Natural killer cell treated with Interleukin-12 subunit alpha and Interleukin-12 subunit beta and Interleukin-15 and Interleukin-18, amount 100 ng/mL, for 72 hours (primary cell): ENCODE measurements around the gene R3HDM2. TPM values are rescaled to one million over a fixed set of nuclear protein-coding genes. Genes with fewer than 3 reads are reported as not detected.
"Not testable (repeated sequence)": the region's sequence is repeated elsewhere in the genome, so short reads cannot be mapped to it uniquely, and the experiment has no call there.

Experiments
- ATAC-seq, 2 donors: fragments of 150-1000 bp; cut with Tn5 transposase in 1 of 2; sonication (Bioruptor Pico), chemical (Tn5 transposase) in 1 of 2; 2 replicates each; pipeline ENCODE4 v1.10.0; 2021
- DNase-seq: peaks from one replicate; pipeline ENCODE4 v3.0.0; 2022; ENCODE audit warnings: low spot score
- H3K27ac Mint-ChIP-seq, 2 donors: 1 replicate in 1 of 2; 2 replicates in 1 of 2; pipeline ENCODE4 v1.8.0; 2022; ENCODE audit warnings: mixed read lengths in 2 of 2, mild to moderate bottlenecking in 1 of 2, moderate library complexity in 1 of 2
- H3K27me3 Mint-ChIP-seq, 2 donors: 1 replicate in 1 of 2; 2 replicates in 1 of 2; pipeline ENCODE4 v1.8.0; 2022; ENCODE audit warnings: mixed read lengths in 2 of 2
- H3K36me3 Mint-ChIP-seq: one replicate; pipeline ENCODE4 v1.8.0; 2022; ENCODE audit warnings: mixed read lengths
- H3K4me1 Mint-ChIP-seq, 2 donors: 1 replicate in 1 of 2; 2 replicates in 1 of 2; pipeline ENCODE4 v1.8.0; 2022; ENCODE audit warnings: low read depth in 2 of 2, mixed read lengths in 2 of 2, mild to moderate bottlenecking in 1 of 2
- H3K4me3 Mint-ChIP-seq: one replicate; pipeline ENCODE4 v1.8.0; 2022; ENCODE audit warnings: mixed read lengths
- H3K9me3 Mint-ChIP-seq: 2 replicates; pipeline ENCODE4 v1.8.0; 2022; ENCODE audit warnings: mixed read lengths
- total RNA-seq, 2 donors: library from RNA; stranded (reverse); gene quantifications; one replicate each; pipeline ENCODE4 v1.2.3, GENCODE V29; 2022

The R3HDM2 gene
- total RNA-seq, 2 donors from 2014 or later: 55.4 to 57.2 TPM

GRCh38 chr12:57415088-57415487, 15.8 kb downstream of the R3HDM2 start:
- Mint-ChIP-seq H3K27me3 (no peaks in the 10 kb centered on the region), H3K27ac (no peak overlapping the region), H3K9me3 (no peaks in the 10 kb centered on the region), H3K4me1 (peaks cover 16 to 22% of the 10 kb centered on the region in 2 donors), H3K4me3 (no peak overlapping the region), H3K36me3 (no peaks in the 10 kb centered on the region)
- no peak for ATAC-seq
- no peak for DNase-seq

GRCh38 chr12:57414160-57414559, 16.7 kb downstream of the R3HDM2 start:
- not testable (repeated sequence) for ATAC-seq, H3K27me3 Mint-ChIP-seq, H3K4me3 Mint-ChIP-seq, H3K36me3 Mint-ChIP-seq, H3K27ac Mint-ChIP-seq, DNase-seq, H3K9me3 Mint-ChIP-seq
- peaks cover 11 to 16% of the 10 kb centered on the region in 2 donors for H3K4me1 Mint-ChIP-seq

- Mint-ChIP-seq H3K27me3 (no peaks in the 10 kb centered on the region), H3K9me3 (no peaks in the 10 kb centered on the region), H3K27ac (no peak overlapping the region), H3K36me3 (no peaks in the 10 kb centered on the region), H3K4me3 (no peak overlapping the region), H3K4me1 (peaks cover 5 to 6% of the 10 kb centered on the region in 2 donors)
- ATAC-seq: no peak
- no peak for DNase-seq
These were observed 20.3 kb downstream of the R3HDM2 start for GRCh38 chr12:57410534-57410933.

GRCh38 chr12:57404966-57405640, 25.7 kb downstream of the R3HDM2 start:
- peak in 1 of 2 donors; percentile 33 for ATAC-seq
- Mint-ChIP-seq H3K27me3 (no peaks in the 10 kb centered on the region), H3K36me3 (no peaks in the 10 kb centered on the region), H3K27ac (no peak overlapping the region), H3K4me1 (peaks cover 0 to 8% of the 10 kb centered on the region in 2 donors), H3K9me3 (no peaks in the 10 kb centered on the region), H3K4me3 (no peak overlapping the region)
- no peak for DNase-seq

GRCh38 chr12:57402156-57402555, 28.7 kb downstream of the R3HDM2 start:
- not testable (repeated sequence) for DNase-seq, H3K4me3 Mint-ChIP-seq, H3K9me3 Mint-ChIP-seq, H3K27me3 Mint-ChIP-seq, H3K4me1 Mint-ChIP-seq, H3K36me3 Mint-ChIP-seq, H3K27ac Mint-ChIP-seq, ATAC-seq

GRCh38 chr12:57401165-57401564, 29.7 kb downstream of the R3HDM2 start:
- H3K36me3 Mint-ChIP-seq: no peaks in the 10 kb centered on the region
- DNase-seq: no peak
- no peak for ATAC-seq
- no peaks in the 10 kb centered on the region for H3K27me3 Mint-ChIP-seq
- peaks cover 0 to 6% of the 10 kb centered on the region in 2 donors for H3K4me1 Mint-ChIP-seq
- no peaks in the 10 kb centered on the region for H3K9me3 Mint-ChIP-seq
- no peak overlapping the region for H3K4me3 Mint-ChIP-seq
- H3K27ac Mint-ChIP-seq: no peak overlapping the region

- H3K27ac Mint-ChIP-seq, H3K9me3 Mint-ChIP-seq, ATAC-seq, H3K4me3 Mint-ChIP-seq, DNase-seq, H3K36me3 Mint-ChIP-seq, H3K4me1 Mint-ChIP-seq, H3K27me3 Mint-ChIP-seq: not testable (repeated sequence)
These were observed 31.0 kb downstream of the R3HDM2 start for GRCh38 chr12:57399718-57400463.

- no peaks in the 10 kb centered on the region for H3K9me3 Mint-ChIP-seq
- ATAC-seq: no peak
- peaks cover 0 to 6% of the 10 kb centered on the region in 2 donors for H3K4me1 Mint-ChIP-seq
- H3K4me3 Mint-ChIP-seq: no peak overlapping the region
- DNase-seq: no peak
- peak overlapping the region in 1 of 2 donors; percentile 35 for H3K27ac Mint-ChIP-seq
- H3K36me3 Mint-ChIP-seq: peaks cover 6% of the 10 kb centered on the region
- no peaks in the 10 kb centered on the region for H3K27me3 Mint-ChIP-seq
These were observed 33.4 kb downstream of the R3HDM2 start for GRCh38 chr12:57397441-57397840.

GRCh38 chr12:57395121-57395520, 35.7 kb downstream of the R3HDM2 start:
- DNase-seq: no peak
- H3K4me1 Mint-ChIP-seq: peaks cover 0 to 4% of the 10 kb centered on the region in 2 donors
- H3K27me3 Mint-ChIP-seq: no peaks in the 10 kb centered on the region
- no peaks in the 10 kb centered on the region for H3K9me3 Mint-ChIP-seq
- no peak for ATAC-seq
- no peak overlapping the region for H3K4me3 Mint-ChIP-seq
- H3K27ac Mint-ChIP-seq: no peak overlapping the region
- peaks cover 9% of the 10 kb centered on the region for H3K36me3 Mint-ChIP-seq

GRCh38 chr12:57390174-57390573, 40.7 kb downstream of the R3HDM2 start:
- no peak for ATAC-seq
- H3K36me3 Mint-ChIP-seq: peaks cover 9% of the 10 kb centered on the region
- no peaks in the 10 kb centered on the region for H3K27me3 Mint-ChIP-seq
- H3K9me3 Mint-ChIP-seq: no peaks in the 10 kb centered on the region
- no peak for DNase-seq
- no peak overlapping the region for H3K4me3 Mint-ChIP-seq
- H3K4me1 Mint-ChIP-seq: peaks cover 0 to 9% of the 10 kb centered on the region in 2 donors
- no peak overlapping the region for H3K27ac Mint-ChIP-seq

- Mint-ChIP-seq H3K4me1 (peaks cover 0 to 9% of the 10 kb centered on the region in 2 donors), H3K9me3 (no peaks in the 10 kb centered on the region), H3K27ac (no peak overlapping the region), H3K4me3 (no peak overlapping the region), H3K36me3 (peaks cover 9% of the 10 kb centered on the region), H3K27me3 (no peaks in the 10 kb centered on the region)
- ATAC-seq (no peak), DNase-seq (no peak)
These were observed 41.8 kb downstream of the R3HDM2 start for GRCh38 chr12:57389033-57389432.

GRCh38 chr12:57388425-57388824, 42.4 kb downstream of the R3HDM2 start:
- Mint-ChIP-seq H3K4me1 (peaks cover 0 to 9% of the 10 kb centered on the region in 2 donors), H3K27me3 (no peaks in the 10 kb centered on the region), H3K4me3 (no peak overlapping the region), H3K36me3 (peaks cover 9% of the 10 kb centered on the region), H3K27ac (no peak overlapping the region), H3K9me3 (no peaks in the 10 kb centered on the region)
- no peak for DNase-seq
- ATAC-seq: no peak

- Mint-ChIP-seq H3K27me3 (no peaks in the 10 kb centered on the region), H3K27ac (no peak overlapping the region), H3K9me3 (no peaks in the 10 kb centered on the region), H3K4me3 (no peak overlapping the region), H3K36me3 (peaks cover 9% of the 10 kb centered on the region), H3K4me1 (peaks cover 0 to 9% of the 10 kb centered on the region in 2 donors)
- ATAC-seq: no peak
- DNase-seq: no peak
These were observed 44.6 kb downstream of the R3HDM2 start for GRCh38 chr12:57386187-57386720.

- H3K4me1 Mint-ChIP-seq: peaks cover 0 to 11% of the 10 kb centered on the region in 2 donors
- H3K36me3 Mint-ChIP-seq: peaks cover 9% of the 10 kb centered on the region
- H3K27ac Mint-ChIP-seq: no peak overlapping the region
- H3K27me3 Mint-ChIP-seq: no peaks in the 10 kb centered on the region
- no peak overlapping the region for H3K4me3 Mint-ChIP-seq
- DNase-seq: no peak
- no peak for ATAC-seq
- H3K9me3 Mint-ChIP-seq: no peaks in the 10 kb centered on the region
These were observed 45.3 kb downstream of the R3HDM2 start for GRCh38 chr12:57385586-57385985.
